GM19351 (cell line): Measurements from ENCODE around the gene AIMP1.

Experiments
- ATAC-seq: cut with Tn5 transposase; IDR thresholded peaks from one replicate; pipeline ENCODE4 v1.9.1; 2021; ENCODE audit warnings: mild to moderate bottlenecking, moderate library complexity; ENCODE audit not compliant: unreplicated experiment

The AIMP1 gene

GRCh38 chr4:106315968-106316772 lies at the start of gene AIMP1, which contains the start of gene TBCK:
TSS of gene AIMP1 (plus strand) at chr4:106316550. CDS start at chr4:106325010, 8,460 bp downstream.
TSS of gene TBCK (minus strand) at chr4:106316209. CDS start at chr4:106308960, 7,249 bp downstream.
- peak; percentile 84 for ATAC-seq

GRCh38 chr4:106268786-106269185 lies 47.6 kb upstream of the AIMP1 start:
- ATAC-seq, result no peak

- ATAC-seq, result no peak
These were observed 46.6 kb upstream of the AIMP1 start for GRCh38 chr4:106269711-106270110.

DNA sequence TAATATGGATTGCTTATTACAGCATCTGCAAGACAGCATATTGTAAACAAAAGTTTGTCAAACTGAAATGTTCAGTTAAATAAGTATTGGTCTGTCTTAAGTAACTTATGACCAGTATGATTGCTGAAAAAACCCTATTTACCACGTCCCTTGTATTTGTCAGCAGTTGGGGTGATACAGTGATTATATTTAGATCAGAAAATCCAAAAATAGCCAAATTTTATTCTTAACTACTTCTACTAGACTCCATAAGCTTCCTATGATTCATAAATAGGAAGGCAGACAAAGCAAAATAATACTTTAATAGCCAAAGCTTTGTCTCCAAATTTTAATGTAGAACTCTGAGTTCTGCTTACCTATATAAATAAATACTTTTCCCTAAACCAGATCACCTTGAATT lies 45.6 kb upstream of the AIMP1 start:
- no peak for ATAC-seq

DNA sequence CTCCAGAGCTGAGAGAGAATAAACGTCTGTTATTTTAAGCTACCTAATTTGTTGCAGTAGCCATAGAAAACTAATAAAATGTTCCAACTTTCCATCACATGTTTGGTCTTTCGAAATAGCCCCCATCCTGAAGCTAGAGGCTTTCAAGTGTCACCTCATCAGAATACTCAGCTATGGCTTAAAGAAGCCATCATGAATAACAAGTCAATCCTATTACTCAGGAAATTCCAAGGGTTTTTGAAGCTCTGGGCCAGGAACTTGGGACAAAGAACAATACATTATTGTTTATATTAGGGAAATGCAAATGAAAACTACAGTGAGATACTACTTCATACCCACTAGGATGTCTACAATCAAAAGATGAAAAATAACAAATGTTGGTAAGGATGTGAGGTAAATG lies 42.5 kb upstream of the AIMP1 start:
- no peak for ATAC-seq

- ATAC-seq, result no peak
These were observed 39.1 kb upstream of the AIMP1 start for GRCh38 chr4:106277140-106277675.

- ATAC-seq, result no peak
These were observed 32.1 kb upstream of the AIMP1 start for GRCh38 chr4:106284227-106284626.

- no peak for ATAC-seq
These were observed 29.7 kb upstream of the AIMP1 start for GRCh38 chr4:106286611-106287010.

- ATAC-seq, result no peak
These were observed 28.9 kb upstream of the AIMP1 start for GRCh38 chr4:106287353-106287969.

- ATAC-seq, result no peak
These were observed 26.6 kb upstream of the AIMP1 start for GRCh38 chr4:106289737-106290136.

- ATAC-seq, result no peak
These were observed 24.7 kb upstream of the AIMP1 start for GRCh38 chr4:106291678-106292077.

GRCh38 chr4:106294062-106294461 lies 22.3 kb upstream of the AIMP1 start:
- no peak for ATAC-seq

GRCh38 chr4:106297245-106298035 lies 18.9 kb upstream of the AIMP1 start:
- no peak for ATAC-seq

GRCh38 chr4:106299977-106300376 lies 16.4 kb upstream of the AIMP1 start:
- no peak for ATAC-seq

DNA sequence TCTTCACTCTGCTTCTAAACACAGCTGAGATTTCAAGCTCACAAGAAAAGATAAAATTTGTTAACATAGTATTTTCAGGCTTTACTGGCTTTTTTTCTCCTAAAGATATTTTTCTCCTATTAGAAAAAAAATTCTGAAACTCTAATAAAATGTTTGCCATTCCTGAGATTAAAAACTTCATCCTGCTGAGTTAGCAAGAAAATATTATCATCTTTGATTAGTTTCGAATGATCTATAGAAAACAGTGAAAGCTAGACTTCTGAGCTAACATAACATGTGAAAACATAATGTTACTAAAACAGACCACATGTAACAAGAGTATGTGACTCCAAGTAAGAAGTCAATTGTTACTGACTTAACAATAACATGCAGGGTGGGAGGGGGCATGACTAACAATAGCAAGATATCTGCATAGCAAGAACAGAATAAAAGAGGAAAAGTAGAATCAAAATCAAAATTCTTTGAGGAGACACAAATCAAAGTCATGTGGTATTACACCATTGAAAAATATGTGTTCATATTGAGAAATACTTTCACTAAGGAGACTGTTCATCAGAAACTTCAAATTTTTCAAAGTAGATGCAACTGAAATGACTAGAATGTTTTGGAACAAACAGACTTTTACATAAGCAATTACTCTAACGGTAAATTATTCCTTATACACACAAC lies 14.8 kb upstream of the AIMP1 start:
- ATAC-seq, result no peak

GRCh38 chr4:106302062-106302438 lies 14.3 kb upstream of the AIMP1 start:
- no peak for ATAC-seq

DNA sequence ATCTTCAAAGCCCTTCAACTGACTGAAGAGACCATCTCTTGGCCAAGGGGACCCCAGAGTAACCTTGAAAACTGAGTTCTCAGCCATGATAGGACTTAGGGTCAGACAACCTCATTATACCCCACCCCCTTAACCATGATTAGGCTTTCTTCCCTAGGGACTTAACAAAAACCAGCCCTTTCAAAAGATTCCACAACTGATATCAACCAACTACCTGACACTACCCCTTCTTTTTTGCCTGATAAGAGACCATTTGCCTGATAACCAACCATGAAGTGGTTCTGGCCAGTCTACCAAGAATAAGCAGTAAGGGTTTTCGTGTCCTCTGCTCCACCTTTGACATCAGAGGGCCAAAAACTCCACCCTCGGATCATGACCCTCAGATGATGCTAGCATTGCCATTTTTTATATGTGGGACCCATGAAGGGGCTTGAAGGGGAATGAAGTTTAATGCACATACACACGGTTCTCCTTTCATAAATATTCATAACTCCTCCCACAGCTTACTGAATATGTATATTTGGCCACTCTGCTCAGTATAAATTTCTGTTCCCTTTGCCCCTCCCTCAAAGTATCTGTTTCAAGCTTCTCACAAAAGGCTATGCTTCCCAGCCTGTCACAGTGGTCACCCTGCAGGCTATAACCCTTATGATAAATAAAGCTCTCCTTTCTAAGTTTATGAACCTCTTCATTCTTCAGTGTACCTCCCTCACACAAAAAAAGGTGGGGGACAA lies 12.6 kb upstream of the AIMP1 start:
- no peak for ATAC-seq

DNA sequence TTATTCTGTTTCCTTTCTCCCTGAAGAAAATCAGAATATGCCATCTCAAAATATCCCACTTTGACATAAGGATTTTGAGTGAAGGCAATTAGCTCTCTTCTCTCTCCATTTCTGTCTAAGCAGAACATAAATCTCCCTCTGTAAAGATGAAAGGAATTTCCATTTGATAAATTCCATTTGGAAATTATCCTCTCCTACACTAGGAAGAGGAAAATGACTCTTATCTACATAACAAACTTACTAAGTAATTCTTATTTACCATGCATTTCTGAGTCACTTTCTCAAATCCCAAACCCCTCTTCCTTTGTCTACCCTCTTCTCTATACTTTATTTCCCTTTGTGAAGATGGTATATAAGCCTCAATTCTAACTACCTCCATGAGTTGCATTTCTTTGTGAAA lies 11.7 kb upstream of the AIMP1 start:
- no peak for ATAC-seq

DNA sequence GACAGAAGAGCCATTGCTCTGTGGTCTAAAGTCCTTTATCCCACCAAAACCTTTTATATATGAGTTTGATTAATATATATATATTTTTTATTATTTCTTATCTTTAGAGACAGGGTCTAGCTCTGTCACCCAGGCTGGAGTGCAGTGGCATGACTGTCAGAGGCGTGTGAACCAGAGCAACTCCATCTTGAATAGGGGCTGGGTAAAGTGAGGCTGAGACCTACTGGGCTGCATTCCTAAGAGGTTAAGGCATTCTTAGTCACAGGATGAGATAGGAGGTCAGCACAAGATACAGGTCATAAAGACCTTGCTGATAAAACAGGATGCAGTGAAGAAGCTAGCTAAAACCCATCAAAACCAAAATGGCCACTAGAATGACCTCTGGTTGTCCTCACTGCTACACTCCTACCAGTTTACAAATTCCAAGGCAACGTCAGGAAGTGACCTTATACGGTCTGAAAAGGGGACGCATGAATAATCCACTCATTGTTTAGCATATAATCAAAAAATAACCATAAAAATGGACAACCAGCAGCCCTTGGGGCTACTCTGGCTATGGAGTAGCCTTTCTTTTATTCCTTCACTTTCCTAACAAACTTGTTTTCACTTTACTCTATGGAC lies 10.8 kb upstream of the AIMP1 start:
- no peak for ATAC-seq

DNA sequence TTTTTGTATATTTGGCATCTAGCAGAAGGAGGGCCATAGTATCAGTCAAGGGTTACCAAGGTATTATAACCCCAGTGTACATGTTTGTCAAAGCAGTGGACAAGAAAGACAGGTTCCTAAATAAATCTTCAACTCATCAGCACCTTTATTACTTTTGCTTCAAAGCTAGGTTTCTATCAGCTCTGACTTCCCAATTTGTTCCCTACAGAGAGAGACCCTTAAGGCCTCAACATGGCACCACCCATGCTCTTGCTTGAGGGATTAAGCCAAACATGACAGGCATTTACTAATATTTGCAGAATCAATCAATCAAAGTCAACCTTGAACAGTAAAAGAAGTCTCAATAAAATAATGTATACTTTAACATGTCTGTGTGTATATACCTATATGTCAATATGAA lies 9.8 kb upstream of the AIMP1 start:
- no peak for ATAC-seq
